ENCODE results near the gene NAA15.

The NAA15 gene

GRCh38 chr4:139386421-139386820 lies 85.1 kb downstream of the NAA15 start:
- TF ChIP-seq CTCF (IDR thresholded peaks at IDR 0.05; ENCODE audit: borderline replicate concordance, control extremely low read depth, extremely low read depth, insufficient read depth, missing control alignments) = no peak
- in situ Hi-C loops (cut with MboI; ENCODE audit: low sequenced_read_pairs, unreplicated experiment) = no loop called here
- no peak for DNase-seq (ENCODE audit: low spot score)

- TF ChIP-seq CTCF (IDR thresholded peaks at IDR 0.05; ENCODE audit: borderline replicate concordance, control extremely low read depth, extremely low read depth, insufficient read depth, missing control alignments) = no peak
- no peak for DNase-seq (ENCODE audit: low spot score)
- in situ Hi-C loops (cut with MboI; ENCODE audit: low sequenced_read_pairs, unreplicated experiment) = no loop called here
Observed at GRCh38 chr4:139389102-139389501, 87.8 kb downstream of the NAA15 start.

GRCh38 chr4:139389991-139390390 lies 88.7 kb downstream of the NAA15 start:
- in situ Hi-C loops (cut with MboI; ENCODE audit: low sequenced_read_pairs, unreplicated experiment) = no loop called here
- no peak for TF ChIP-seq CTCF (IDR thresholded peaks at IDR 0.05; ENCODE audit: borderline replicate concordance, control extremely low read depth, extremely low read depth, insufficient read depth, missing control alignments)
- DNase-seq (ENCODE audit: low spot score) = no peak

GRCh38 chr4:139391731-139392130 lies 90.4 kb downstream of the NAA15 start:
- in situ Hi-C loops (cut with MboI; ENCODE audit: low sequenced_read_pairs, unreplicated experiment) = no loop called here
- TF ChIP-seq CTCF (IDR thresholded peaks at IDR 0.05; ENCODE audit: borderline replicate concordance, control extremely low read depth, extremely low read depth, insufficient read depth, missing control alignments) = no peak
- DNase-seq (ENCODE audit: low spot score) = no peak

GRCh38 chr4:139392797-139393196 lies 91.5 kb downstream of the NAA15 start:
- in situ Hi-C loops (cut with MboI; ENCODE audit: low sequenced_read_pairs, unreplicated experiment) = no loop called here
- no peak for DNase-seq (ENCODE audit: low spot score)
- TF ChIP-seq CTCF (IDR thresholded peaks at IDR 0.05; ENCODE audit: borderline replicate concordance, control extremely low read depth, extremely low read depth, insufficient read depth, missing control alignments) = no peak

- TF ChIP-seq CTCF (IDR thresholded peaks at IDR 0.05; ENCODE audit: borderline replicate concordance, control extremely low read depth, extremely low read depth, insufficient read depth, missing control alignments) = no peak
- DNase-seq (ENCODE audit: low spot score) = no peak
- in situ Hi-C loops (cut with MboI; ENCODE audit: low sequenced_read_pairs, unreplicated experiment) = no loop called here
Observed at GRCh38 chr4:139401368-139401767, 100.1 kb downstream of the NAA15 start.

- in situ Hi-C loops (cut with MboI; ENCODE audit: low sequenced_read_pairs, unreplicated experiment) = no loop called here
Observed at GRCh38 chr4:139402436-139402835, 101.1 kb downstream of the NAA15 start.

More at GRCh38 chr4:139402436-139402835, 101.1 kb downstream of the NAA15 start:
- DNase-seq (ENCODE audit: low spot score) = no peak
- TF ChIP-seq CTCF (IDR thresholded peaks at IDR 0.05; ENCODE audit: borderline replicate concordance, control extremely low read depth, extremely low read depth, insufficient read depth, missing control alignments) = no peak
